Measurements from ENCODE around the gene NT5C2.

DNA sequence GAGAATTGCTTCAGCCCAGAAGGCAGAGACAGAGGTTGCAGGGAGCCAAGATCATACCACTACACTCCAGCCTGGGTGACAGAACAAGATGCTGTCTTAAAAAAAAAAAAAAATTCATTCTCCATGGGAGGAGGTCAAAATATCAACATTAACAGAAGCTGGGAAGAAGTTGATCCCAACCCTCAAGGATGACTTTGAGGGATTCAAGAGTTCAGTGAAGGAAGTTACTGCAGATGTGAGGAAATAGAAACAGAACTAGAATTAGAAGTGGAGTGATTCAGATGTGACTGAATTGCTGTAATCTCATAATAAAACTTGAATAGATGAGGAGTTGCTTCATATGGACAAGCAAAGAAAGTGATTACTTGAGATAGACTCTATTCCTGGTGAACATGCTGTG, 32.9 kb upstream of the NT5C2 start:
- TF ChIP-seq POLR2A (IDR thresholded peaks at IDR 0.05; ENCODE audit: low read depth, low read length) (no peak), POLR2AphosphoS5 (IDR thresholded peaks at IDR 0.05; ENCODE audit: low read depth, low read length) (no peak)
